HepG2 (cell line): ENCODE results near the gene CMIP. TPM values are rescaled to one million over a fixed set of nuclear protein-coding genes. Genes with fewer than 3 reads are reported as not detected.
A peak's percentile ranks its signal among the peaks of the same experiment; 100 is the strongest.

Source experiments
- BCL6 ChIP-seq: IDR thresholded peaks from 2 replicates; pipeline ENCODE4 v1.6.1; 2016; ENCODE audit warnings: missing genetic modification reagents, missing compliant biosample characterization
- GRHL1 ChIP-seq: sonication (generic); formaldehyde crosslinking; conservative IDR thresholded peaks from 2 replicates; pipeline ENCODE4 v1.8.0; 2022; ENCODE audit warnings: missing genetic modification reagents
- HES4 ChIP-seq: sonication (generic); formaldehyde crosslinking; IDR thresholded peaks from 2 replicates; pipeline ENCODE4 v1.9.0; 2021; ENCODE audit warnings: mild to moderate bottlenecking, missing genetic modification reagents, borderline replicate concordance
- HMGA1 ChIP-seq: sonication (generic); formaldehyde crosslinking; conservative IDR thresholded peaks from 2 replicates; pipeline ENCODE4 v1.4.0; 2020; ENCODE audit warnings: missing genetic modification reagents
- HNF4G ChIP-seq, 2 experiments: sonication (generic) in 1 of 2; formaldehyde crosslinking in 1 of 2; IDR thresholded peaks; 2 replicates each; pipeline versions ENCODE4 v1.4.0 to v1.6.1; 2011 to 2020; ENCODE audit warnings: borderline replicate concordance in 2 of 2, low read depth in 2 of 2, mild to moderate bottlenecking in 2 of 2, low read length in 1 of 2, missing genetic modification reagents in 1 of 2, moderate library complexity in 1 of 2
- HNRNPUL1 ChIP-seq: fragments of 200-400 bp; formaldehyde crosslinking; IDR thresholded peaks from 2 replicates; pipeline ENCODE4 v1.6.1; 2017; ENCODE audit warnings: low read depth, mild to moderate bottlenecking, low read length, moderate library complexity
- KDM1A ChIP-seq: IDR thresholded peaks from 2 replicates; pipeline ENCODE4 v1.6.1; 2016; ENCODE audit warnings: missing compliant biosample characterization
- KDM3A ChIP-seq: IDR thresholded peaks from 2 replicates; pipeline ENCODE4 v1.6.1; 2018; ENCODE audit warnings: low read depth, missing compliant biosample characterization
- MTERF4 ChIP-seq: sonication (generic); formaldehyde crosslinking; IDR thresholded peaks from 2 replicates; pipeline ENCODE4 v1.8.0; 2023; ENCODE audit warnings: mild to moderate bottlenecking, missing genetic modification reagents
- NFKB2 ChIP-seq: sonication (generic); formaldehyde crosslinking; IDR thresholded peaks from 2 replicates; pipeline ENCODE4 v1.4.0; 2020; ENCODE audit warnings: missing genetic modification reagents, borderline replicate concordance
- RXRB ChIP-seq: IDR thresholded peaks from 2 replicates; pipeline ENCODE4 v1.6.1; 2016; ENCODE audit warnings: borderline replicate concordance, missing genetic modification reagents, missing compliant biosample characterization
- SATB2 ChIP-seq: sonication (generic); formaldehyde crosslinking; IDR thresholded peaks from 2 replicates; pipeline ENCODE4 v1.5.0; 2020; ENCODE audit warnings: missing genetic modification reagents
- SMAD1 ChIP-seq: sonication (generic); formaldehyde crosslinking; IDR thresholded peaks from 2 replicates; pipeline ENCODE4 v1.4.0; 2020; ENCODE audit warnings: missing genetic modification reagents, low read depth, mild to moderate bottlenecking, borderline replicate concordance
- SNAPC5 ChIP-seq: sonication (generic); formaldehyde crosslinking; IDR thresholded peaks from 2 replicates; pipeline ENCODE4 v1.8.1; 2023; ENCODE audit warnings: mild to moderate bottlenecking, missing genetic modification reagents, borderline replicate concordance
- SP5 ChIP-seq: IDR thresholded peaks from 2 replicates; pipeline ENCODE4 v1.6.1; 2016; ENCODE audit warnings: low read depth, borderline replicate concordance
- TBX2 ChIP-seq: sonication (generic); formaldehyde crosslinking; IDR thresholded peaks from 2 replicates; pipeline ENCODE4 v1.5.0; 2020; ENCODE audit warnings: missing genetic modification reagents, mild to moderate bottlenecking, borderline replicate concordance
- TERF1 ChIP-seq: sonication (generic); formaldehyde crosslinking; IDR thresholded peaks from 2 replicates; pipeline ENCODE4 v1.8.0; 2022; ENCODE audit warnings: mild to moderate bottlenecking, missing genetic modification reagents, moderate library complexity
- ZBTB49 ChIP-seq: sonication (generic); formaldehyde crosslinking; IDR thresholded peaks from 2 replicates; pipeline ENCODE4 v1.4.0; 2020; ENCODE audit warnings: missing genetic modification reagents, borderline replicate concordance
- ZHX1 ChIP-seq: sonication (generic); formaldehyde crosslinking; IDR thresholded peaks from 2 replicates; pipeline ENCODE4 v1.8.1; 2022; ENCODE audit warnings: low read depth, mild to moderate bottlenecking, missing genetic modification reagents
- ZKSCAN1 ChIP-seq: fragments of 150-350 bp; IDR thresholded peaks from 2 replicates; pipeline ENCODE4 v1.6.1; 2014; ENCODE audit warnings: low read length
- ZNF558 ChIP-seq: sonication (generic); formaldehyde crosslinking; IDR thresholded peaks from 2 replicates; pipeline ENCODE4 v1.9.0; 2022; ENCODE audit warnings: mild to moderate bottlenecking, missing genetic modification reagents, borderline replicate concordance
- polyA plus RNA-seq, 8 experiments: library from polyadenylated mRNA; depleted of rRNA in 3 of 8; stranded (reverse) in 7 of 8; unstranded in 1 of 8; fragments of >200 nt; fragmentation: Illumina TruSeq in 4 of 8; extraction: Trizol in 4 of 8; gene quantifications; 2 replicates each; pipeline versions ENCODE4 v1.2.1 to v1.2.3, GENCODE V29; 2011 to 2016; ENCODE audit warnings: low read depth in 4 of 8, missing spikeins in 1 of 8, mixed read lengths in 1 of 8; ENCODE audit not compliant: insufficient read depth in 1 of 8
- total RNA-seq, 5 experiments: library from RNA; depleted of rRNA; stranded (reverse); fragments of >200 nt; fragmentation: Illumina TruSeq; extraction: Trizol; gene quantifications; 2 replicates each; pipeline ENCODE4 v1.2.3, GENCODE V29; 2016; ENCODE audit warnings: low read depth in 1 of 5

Gene CMIP
- total and polyA plus RNA-seq, 2 of the 13 experiments (the other 11 are each of a cell fraction or from before 2014, with no cell fraction given) = 10.9 to 18.1 TPM

- TF ChIP-seq SATB2 (no peak), ZKSCAN1 (no peak), HES4 (CRISPR knock-in tag) (no peak), KDM3A (CRISPR knock-in tag) (no peak), SMAD1 (CRISPR knock-in tag) (no peak), HNF4G (IDR thresholded peaks at IDR 0.05; ENCODE audit: borderline replicate concordance, low read depth, low read length) (peak; percentile 22; the same call in 1 of the 2 replicates), HNF4G (CRISPR knock-in tag; IDR thresholded peaks at IDR 0.05; ENCODE audit: borderline replicate concordance, low read depth) (no peak), RXRB (CRISPR knock-in tag) (peak; percentile 73; the same call in 1 of the 2 replicates), TBX2 (CRISPR knock-in tag) (peak; percentile 45; the same call in 1 of the 2 replicates), NFKB2 (CRISPR knock-in tag) (no peak), BCL6 (CRISPR knock-in tag) (peak; percentile 46), KDM1A (CRISPR knock-in tag) (peak; percentile 58), GRHL1 (CRISPR knock-in tag) (no peak), ZNF558 (CRISPR knock-in tag) (no peak), SP5 (CRISPR knock-in tag) (0 out of 2 replicates have a peak, but pooled peaks have one; percentile 31), SNAPC5 (CRISPR knock-in tag) (no peak), HMGA1 (CRISPR knock-in tag) (no peak), HNRNPUL1 (no peak), TERF1 (CRISPR knock-in tag) (no peak), MTERF4 (CRISPR knock-in tag) (no peak), ZBTB49 (CRISPR knock-in tag) (no peak), ZHX1 (CRISPR knock-in tag) (no peak)
Observed at GRCh38 chr16:81511371-81511770, 66.8 kb downstream of the CMIP start (continued).
